HPDE6-E6E7 (cell line): Measurements from ENCODE around the gene SMIM5.

Source experiments
- DNase-seq: peaks from one replicate; pipeline ENCODE4 v3.0.0; 2011; ENCODE audit warnings: missing footprints; ENCODE audit errors: extremely low spot score

SMIM5 gene

DNA sequence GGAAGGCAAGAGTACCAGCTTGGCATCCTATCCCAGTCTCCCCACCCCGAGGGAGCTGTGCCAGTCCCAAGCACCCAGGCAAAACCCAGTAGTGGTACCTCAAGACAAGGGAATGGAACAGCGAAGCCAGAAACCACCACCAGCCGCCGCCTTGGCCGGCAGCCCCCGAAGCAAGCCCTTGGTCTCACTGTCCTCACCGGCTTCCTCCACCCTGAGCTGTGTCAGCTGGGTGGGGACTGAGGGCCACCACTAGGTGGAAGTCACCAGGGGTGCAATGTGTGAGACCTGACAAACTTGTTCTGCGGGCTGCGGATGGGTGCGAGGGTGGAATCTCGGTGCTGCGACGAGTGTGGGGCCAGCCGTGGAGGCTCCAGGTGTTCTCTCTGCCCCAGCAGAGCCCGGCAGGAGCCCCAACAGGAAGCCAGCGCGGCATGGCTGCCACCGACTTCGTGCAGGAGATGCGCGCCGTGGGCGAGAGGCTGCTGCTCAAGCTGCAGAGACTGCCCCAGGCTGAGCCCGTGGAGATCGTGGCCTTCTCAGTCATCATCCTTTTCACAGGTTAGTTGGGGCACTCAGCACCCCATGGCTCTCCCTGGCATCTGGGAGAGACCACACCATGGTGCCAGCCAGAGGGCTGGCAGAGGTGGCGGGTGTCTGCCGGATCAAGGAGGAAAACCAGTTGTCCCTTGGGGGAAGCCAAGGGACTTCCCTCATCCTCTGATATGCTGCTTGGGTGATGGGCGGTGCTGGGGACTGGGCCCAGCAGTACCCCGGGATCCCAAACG is 6.7 kb downstream of the SMIM5 start:
- DNase-seq: no peak

DNA sequence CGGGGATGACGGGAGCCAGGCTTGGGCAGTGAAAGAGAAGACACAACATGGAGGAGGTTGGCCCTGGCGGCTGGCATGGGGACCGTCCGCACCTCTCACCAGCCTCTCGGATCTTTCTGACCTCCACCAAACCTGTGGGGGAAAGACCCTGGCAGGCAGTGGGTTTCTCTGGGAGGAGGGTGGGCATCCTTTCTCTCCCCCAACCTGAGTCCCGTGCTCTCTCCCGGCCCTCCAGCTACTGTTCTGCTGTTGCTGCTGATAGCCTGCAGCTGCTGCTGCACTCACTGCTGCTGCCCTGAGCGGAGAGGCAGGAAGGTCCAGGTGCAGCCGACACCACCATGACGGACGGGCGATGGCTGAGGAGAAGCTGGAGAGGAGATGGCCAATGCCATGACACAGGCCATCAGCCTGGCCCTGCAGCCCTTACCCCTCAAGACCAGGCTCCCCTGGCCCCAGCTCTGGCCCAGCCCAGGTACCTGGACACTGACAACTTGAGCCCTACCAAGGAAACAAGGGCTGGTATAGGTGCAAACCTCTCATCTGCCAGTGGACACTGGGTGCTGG is 7.4 kb downstream of the SMIM5 start:
- no peak for DNase-seq

DNA sequence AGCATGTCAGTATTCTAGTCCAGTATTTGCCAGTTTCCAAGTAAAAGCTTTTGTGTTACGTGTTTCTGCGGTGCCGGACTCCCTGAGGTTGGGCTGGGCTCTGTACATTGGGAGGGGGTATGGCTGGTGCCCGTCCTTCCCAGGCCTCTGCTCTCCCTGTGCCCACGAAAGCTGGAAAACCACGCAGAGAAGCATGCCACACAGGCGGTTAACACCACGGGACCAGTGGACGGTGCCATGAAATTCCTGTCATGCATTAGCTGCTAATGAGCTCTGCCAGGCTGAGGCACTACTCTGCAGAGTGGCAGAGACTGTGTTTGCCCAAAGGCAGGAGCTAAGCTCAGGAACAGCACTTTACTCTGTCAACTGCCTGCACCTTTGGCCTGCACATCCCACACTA is 8.1 kb downstream of the SMIM5 start:
- no peak for DNase-seq

DNA sequence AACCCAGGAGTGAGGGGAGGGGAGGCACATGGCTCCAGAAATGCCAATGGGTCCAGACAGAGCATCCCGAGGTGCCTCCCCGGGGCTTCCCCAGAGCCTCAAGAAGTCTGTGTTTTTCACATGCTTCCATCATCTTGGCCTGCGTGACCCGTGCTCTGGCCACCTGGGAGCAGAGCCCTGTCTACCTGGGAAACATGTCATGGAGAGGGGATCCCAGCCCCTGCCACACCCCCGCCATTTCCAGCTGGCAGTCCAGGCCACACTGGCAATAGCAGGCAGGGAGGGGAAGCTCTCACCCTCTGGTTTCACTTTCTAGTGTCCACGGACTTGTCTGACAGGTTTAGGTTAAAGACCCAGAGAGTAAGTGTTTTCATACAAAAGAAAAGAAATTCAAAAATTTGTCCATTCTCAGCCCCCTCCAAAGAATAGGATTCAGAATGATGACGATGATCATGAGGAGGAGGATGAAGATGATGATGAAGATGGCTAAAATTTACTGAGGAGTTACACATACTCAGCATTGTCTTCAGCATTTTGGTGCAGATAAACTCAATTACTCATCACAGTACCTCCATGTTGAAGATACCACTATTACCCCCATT is 9.0 kb downstream of the SMIM5 start:
- DNase-seq: peak; percentile 72

DNA sequence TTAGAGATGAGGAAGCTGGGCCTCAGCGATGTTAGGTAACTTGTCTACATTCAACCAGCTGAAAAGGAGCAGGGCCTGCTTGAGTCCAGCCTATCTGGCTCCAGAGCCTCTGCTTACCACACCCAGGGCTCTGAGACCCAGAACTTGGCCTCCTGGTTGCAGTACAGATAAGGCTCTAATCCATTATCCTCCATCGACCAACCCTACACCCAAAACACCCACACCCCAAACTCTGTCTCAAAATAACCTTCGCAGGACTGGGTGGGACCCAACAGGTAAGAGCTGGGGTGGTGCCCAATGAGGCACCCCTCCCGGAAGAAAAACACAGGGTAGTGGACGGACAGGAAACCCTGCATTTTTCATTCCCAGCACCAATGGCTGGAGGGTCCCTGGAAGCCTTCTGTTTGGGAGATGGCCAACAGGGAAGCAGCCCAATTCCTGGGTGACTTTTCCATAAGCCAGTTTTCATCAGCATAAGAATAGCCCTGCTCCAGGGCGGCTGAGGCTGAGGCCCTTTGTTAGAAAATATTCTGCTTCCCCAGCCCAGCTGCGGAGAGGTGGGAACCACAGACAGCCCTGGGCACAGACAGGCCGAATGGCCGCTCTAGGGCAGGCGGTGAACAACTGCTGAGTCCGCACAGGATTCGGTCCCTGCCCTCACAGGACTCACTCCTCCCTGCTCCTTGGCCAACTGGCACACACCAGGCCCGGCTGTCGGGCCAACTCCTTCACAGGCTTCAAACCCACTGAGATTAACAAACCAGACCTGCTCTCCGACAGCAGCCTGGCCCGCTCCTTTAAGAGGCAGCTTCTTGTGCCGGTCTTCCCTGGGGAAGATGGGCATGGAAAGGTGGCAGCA is 9.8 kb downstream of the SMIM5 start:
- DNase-seq: no peak

DNA sequence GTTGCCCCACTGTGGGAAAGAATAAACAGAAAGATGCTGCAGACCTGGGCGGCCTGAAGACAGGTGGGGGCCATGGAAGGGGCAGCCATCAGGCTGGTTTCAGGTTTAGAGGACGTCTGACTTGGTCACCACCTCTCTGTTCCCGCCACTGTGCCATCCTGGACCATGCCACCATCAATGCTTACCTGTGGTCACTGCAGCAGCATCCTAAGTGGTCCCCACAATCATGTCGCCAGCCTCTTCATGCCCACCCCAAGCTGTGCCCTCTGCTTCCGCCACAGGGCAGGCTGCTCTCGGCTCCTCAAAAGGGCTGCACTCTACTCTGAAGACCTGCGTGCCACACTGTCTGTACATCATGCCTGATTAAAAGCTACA is 10.4 kb downstream of the SMIM5 start:
- no peak for DNase-seq

DNA sequence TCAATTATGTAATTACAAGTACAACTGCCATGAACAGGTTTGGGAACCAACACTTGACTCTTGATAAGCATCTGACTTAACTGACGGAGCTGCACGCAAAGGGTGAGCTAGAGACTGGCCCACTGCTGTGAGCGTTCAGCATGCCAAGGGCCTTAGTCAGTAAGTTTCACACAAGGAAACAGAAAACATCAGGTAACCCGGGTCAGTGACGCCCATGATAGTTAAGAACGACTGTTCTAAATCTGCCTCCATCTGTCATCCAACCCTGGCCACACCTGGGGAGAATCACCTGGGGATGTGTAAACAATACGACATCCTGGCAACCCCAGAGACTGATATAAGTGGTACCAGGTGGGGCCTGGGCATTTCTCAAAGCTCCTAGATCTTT is 12.3 kb downstream of the SMIM5 start:
- DNase-seq: peak; percentile 95

DNA sequence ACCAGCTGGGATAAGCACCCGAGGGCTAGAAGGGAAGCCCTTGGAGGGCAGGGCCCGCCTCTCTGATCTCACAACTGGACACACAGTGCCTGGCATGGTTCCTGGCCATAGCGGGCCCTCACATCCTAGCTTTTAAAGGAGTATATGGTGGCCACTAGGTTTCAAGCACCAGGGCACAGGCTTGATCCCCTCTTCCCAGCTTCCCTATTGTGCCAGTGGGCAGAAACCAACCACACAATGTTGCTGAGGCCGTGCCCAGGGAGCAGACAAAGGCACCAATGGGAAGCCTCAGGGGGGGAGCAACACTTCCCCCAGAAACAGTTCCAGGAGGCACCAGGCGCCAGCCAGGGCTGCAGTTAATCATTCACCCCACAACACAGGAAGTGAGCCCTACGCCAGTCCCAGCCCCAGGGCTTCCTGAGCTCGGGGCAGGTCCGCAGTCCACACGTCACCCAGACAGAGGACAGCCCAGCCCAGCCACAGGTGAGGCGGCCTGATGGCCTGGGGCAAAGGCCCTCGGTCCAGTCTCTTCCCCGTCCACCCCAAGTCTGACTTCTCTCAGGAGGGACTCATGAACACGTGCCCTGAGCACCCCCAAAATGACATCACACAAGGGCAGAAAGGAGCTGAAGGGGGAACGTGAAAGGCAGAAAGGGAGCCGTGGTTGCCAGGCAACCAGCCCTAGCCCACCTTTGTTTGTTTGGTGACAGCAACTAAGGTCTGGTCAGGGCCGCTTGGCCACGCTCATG is 12.8 kb downstream of the SMIM5 start:
- peak; percentile 97 for DNase-seq

DNA sequence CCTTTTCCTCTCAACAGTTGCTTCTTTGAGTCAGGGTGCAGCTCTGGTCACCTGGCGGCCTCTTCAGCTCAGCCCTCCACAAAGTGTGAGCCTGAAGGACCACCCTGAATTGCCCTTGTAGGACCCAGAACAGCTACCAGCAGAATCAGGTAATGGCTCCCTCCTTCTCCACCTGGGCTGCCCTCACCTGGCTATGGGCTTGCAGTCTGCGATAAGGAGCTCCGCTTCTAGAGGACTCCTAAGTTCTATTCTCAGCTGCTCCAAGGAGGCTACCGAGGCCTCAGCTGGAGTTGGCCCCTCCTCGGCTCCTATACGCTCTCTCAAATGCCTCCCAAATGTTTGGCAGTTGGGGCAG is 13.4 kb downstream of the SMIM5 start:
- DNase-seq: no peak

DNA sequence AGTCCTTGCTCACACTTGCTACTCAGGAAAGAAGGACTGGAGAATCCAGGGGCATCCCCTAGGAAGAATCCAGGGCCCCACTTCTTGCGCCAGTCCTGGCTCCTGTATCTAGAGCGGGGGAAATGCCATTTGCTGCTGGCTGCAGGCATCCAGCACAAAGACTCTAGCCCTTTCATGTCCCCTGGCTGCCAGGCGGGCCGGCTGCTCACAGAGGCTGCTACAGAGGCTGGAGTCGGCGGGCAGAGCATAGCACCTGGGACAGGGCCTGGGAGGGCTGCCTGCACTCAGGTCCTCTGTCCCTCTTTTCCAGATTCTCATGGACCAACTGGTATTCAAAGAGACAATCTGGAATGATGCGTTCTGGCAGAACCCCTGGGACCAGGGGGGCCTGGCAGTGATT is 13.8 kb downstream of the SMIM5 start:
- no peak for DNase-seq

DNA sequence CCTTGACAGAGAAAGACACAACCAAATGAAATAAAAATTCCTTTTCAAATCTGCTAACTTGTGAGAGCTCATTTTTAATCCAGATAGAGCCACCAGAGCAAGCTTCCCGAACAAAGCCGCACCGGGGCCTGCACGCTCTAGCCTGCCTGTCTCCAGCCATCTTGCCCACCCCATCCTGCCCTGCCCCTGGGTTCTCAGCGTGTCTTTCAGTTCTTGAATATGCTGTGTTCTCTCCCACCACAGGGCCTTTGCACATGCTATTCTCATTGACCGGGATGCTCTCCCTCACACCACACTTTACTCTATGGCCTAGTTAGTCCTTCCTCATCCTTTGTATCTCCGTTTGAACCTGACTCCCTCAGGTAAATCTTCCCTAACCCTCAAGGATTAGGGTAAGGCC is 14.7 kb downstream of the SMIM5 start:
- DNase-seq: no peak

DNA sequence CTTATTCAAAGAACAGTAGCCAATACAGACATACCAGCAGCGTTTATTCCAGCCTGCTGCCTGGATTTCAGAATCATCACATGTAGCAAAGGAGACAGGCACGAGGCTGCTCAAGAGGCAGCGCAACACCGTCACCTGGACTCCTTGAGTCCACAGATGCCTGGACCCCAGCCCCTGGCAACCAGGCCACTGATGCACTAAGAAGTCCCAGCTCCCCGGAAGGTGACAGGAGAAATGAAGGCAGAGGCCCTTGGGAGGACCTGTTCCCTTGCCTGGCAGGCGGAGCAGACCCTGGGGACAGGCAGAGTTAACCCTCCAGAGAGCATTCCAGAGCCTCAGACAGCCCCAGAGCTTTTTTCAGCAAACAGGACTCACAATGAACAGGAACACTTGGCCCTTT is 16.5 kb downstream of the SMIM5 start:
- DNase-seq: no peak

DNA sequence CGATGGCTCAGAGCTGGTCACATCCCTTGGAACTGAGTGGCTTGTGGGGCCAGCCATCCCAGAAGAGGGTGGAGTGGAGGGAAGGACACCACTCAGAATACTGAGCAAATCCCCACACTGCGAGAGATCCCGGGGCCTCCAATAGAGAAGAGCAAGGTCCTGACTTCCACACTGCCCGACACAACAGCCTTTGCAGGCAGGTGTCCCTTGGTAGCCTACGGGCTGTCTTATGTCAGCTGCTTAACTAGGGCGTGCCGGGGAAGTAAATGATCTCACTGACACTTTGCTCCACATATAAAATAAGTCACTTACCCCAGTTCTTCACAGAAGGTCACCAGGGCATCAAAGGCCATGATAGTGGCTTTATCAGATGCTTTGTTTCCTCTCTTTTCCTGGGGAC is 17.6 kb downstream of the SMIM5 start:
- DNase-seq: no peak

DNA sequence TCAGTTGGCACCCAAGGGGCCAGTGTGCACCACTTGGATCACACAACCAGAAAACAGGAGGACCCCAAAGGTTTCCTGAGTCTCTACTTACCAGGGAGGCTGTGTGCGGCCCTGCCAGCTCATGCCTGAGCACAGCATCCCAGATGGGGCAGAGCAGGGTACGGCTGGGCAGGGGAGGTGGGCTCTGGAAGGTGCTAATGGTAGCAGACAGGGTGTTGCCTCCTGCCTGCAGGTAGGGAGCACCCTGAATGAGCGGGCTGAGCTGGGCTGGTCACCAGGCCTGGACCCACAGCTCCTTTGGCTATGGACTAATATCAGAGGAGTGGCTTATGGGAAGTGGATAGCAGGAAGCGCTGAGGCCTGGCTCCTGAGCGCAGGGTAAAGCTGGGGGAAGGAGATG is 19.1 kb downstream of the SMIM5 start:
- DNase-seq: no peak

DNA sequence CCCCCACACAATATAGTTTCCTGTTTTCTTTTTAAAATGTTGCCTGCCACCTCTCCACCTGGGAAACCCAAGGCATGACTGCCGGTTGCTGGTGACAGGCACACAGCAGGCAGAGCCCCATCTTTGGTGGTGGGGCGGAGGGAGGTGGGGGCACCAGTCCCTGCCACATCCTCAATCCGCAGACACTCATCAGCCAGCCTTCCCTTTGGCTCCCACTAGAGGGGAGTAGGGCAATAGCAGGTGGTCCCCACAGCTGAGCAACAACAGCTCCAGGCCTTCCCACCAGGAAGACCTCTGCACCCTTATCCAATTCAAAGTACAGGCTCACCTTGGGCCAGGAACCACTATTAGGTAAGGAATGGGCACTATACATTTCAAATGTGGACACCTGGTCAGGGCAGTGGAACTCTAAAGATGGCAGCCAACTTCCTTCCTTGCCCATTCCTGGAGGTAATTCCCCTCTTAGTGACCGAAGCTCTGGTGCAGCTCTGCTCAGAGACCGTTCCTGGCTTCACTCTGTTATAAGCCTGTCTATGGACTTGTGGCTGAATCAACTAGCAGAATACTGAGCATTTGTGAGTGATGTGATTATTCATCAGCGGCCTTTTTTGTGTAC is 19.8 kb downstream of the SMIM5 start:
- DNase-seq: no peak

DNA sequence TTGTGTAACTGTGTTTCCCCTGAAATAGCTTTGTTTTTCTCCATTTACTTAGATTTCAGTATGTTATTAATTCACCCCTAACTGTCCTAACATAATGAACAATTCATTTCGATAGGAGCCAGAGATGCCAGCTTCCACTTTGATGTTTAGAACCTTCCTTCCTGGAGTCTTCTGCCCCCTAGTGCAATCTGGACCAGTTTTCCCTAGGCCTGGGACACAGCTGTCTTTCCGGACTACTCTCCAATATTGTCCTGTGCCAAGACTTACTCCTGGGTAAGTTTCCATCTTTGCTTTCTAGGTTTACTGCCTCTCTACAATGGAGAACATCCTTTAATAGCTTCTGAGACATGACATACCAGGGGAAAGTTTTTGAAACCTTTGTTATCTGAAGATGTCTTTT is 20.9 kb downstream of the SMIM5 start:
- no peak for DNase-seq

DNA sequence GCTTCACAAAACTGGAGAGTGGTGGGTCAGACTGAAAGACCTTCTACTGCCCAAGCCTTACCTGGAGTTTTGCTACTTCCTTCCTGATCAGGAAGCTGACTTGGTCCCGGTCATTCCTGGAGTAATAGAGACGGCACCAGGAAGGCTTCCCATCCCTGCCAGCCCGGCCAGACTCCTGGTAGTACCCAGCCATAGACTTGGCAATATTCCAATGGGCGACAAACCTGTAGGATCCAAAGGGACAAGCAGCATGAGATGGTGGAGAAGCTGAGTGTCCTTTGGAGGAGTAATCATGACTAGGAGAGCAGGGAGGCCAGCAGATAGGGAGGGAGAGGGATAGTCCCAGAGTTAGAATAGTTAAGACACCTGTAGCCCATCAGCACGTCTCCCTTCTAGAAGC is 25.0 kb downstream of the SMIM5 start:
- DNase-seq: no peak

DNA sequence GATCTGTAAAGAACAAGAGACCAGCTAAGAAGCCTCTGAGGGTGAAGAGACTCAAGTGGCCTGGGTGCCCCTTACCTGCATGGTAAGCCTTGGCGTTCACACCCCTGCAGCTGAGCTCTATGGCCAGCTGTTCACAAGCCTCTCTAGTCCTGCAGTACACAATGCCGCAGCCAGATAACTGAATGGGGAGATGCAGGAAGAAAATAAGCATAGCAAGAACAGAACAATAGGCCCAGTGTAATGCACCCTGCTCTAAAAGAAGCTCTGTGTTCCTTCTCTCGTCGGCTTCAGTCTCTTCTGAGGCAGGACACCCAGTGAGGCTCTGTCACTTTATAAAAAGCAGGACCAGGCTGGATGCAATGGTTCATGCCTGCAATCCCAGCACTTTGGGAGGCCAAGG is 28.3 kb downstream of the SMIM5 start:
- no peak for DNase-seq

DNA sequence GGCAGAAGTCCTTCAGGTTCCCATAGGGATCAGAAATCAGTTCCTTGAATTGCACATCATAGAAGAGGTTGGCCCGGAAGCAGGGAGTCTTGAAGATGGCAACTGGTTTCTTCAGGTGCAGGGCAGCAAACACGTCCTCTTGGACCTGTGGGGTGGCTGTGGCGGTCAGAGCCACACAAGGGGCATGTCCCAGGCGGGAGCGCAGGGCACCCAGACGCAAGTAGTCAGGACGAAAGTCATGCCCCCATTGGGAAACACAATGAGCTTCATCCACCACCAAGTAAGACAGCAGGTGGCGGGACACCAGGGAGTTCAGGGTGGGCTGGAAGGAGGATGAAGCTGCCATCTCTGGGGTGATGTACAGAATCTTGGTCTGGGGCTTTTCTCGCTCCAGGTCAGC is 29.3 kb downstream of the SMIM5 start:
- no peak for DNase-seq

DNA sequence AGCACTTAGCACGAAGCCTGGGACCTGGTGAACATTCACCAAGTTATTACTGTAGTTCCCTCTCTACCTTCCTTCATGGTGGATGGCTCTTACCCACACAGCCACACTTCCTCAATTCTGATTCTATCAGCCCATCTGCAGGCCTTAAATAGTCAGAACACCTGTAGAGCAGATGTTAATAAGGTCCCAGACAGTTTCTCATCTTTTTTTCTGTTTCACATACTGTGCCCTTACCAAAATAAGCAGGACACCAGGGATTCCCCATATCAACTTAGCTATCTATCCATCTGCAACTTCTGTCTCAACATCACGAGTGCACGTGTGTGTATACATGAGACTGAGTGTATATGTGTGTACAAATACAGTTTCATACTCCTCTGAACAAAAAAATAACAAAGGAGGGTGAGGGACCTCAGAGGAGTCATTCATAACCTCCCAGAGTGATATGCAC is 30.9 kb downstream of the SMIM5 start:
- no peak for DNase-seq

DNA sequence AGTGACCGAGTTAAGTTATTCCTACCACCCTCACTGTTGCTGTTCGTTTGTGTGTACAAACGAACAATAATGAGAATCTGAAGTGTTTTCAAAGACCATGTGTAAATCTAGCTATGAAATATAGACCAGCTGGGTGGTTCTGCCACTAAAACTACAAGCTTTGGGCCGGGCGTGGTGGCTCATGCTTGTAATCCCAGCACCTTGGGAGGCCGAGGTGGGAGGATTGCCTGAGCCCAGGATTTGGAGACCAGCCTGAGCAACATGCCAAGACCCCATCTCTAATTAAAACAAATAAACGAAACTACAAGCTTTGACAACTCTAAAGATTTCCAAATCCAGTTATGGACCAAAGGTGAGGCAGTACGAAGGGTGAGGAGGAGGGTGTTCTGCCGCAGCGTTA is 32.7 kb downstream of the SMIM5 start:
- DNase-seq: no peak
